Ovary (tissue), 3 donors: ENCODE measurements around the gene DENND1B.

ENCODE experiments used
- EP300 ChIP-seq: sonication (generic); formaldehyde crosslinking; IDR thresholded peaks from one replicate; pipeline ENCODE4 v1.6.1; 2017; ENCODE audit warnings: antibody characterized with exemption
- POLR2A ChIP-seq: fragments of 450-650 bp; IDR thresholded peaks from one replicate; pipeline ENCODE4 v1.6.1; 2017; ENCODE audit warnings: antibody characterized with exemption, mild to moderate bottlenecking, moderate library complexity
- TF ChIP-seq, protein P1 (sequence below), 3 donors: fragments of 450-650 bp in 2 of 3; fragments of 200-600 bp in 1 of 3; IDR thresholded peaks; one replicate each; pipeline versions ENCODE4 v1.5.1 to v1.8.0; 2016 to 2022; ENCODE audit warnings: antibody characterized with exemption in 3 of 3, mild to moderate bottlenecking in 1 of 3
- donor health status: DM: no; HTN: no; CAD: no.

DNA sequence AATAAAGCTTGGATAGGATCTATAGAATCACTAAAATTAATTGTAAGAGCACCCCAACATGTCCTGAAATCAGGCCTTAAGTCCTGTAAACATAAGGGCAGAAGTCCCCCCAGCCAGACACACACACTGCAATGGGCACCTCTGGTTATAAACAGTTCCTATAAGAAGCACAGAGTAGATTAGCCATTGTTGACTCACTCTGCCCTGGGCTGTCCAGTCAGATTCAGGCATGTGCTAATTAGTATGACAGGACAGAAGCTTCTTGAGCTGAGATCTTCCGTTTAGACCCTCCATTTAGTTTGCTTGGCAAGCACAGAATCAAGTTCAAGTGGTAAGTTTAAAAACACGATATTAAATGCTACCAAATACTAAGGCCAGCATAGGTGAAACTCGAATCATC lies 11.8 kb upstream of the DENND1B start:
- TF ChIP-seq, protein P1, sequence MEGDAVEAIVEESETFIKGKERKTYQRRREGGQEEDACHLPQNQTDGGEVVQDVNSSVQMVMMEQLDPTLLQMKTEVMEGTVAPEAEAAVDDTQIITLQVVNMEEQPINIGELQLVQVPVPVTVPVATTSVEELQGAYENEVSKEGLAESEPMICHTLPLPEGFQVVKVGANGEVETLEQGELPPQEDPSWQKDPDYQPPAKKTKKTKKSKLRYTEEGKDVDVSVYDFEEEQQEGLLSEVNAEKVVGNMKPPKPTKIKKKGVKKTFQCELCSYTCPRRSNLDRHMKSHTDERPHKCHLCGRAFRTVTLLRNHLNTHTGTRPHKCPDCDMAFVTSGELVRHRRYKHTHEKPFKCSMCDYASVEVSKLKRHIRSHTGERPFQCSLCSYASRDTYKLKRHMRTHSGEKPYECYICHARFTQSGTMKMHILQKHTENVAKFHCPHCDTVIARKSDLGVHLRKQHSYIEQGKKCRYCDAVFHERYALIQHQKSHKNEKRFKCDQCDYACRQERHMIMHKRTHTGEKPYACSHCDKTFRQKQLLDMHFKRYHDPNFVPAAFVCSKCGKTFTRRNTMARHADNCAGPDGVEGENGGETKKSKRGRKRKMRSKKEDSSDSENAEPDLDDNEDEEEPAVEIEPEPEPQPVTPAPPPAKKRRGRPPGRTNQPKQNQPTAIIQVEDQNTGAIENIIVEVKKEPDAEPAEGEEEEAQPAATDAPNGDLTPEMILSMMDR (IDR thresholded peaks at IDR 0.05): no peak
- TF ChIP-seq POLR2A: no peak
- TF ChIP-seq EP300: no peak
